Stimulated activated CD4-positive, alpha-beta T cell treated with anti-CD3 and anti-CD28 coated beads, Interleukin-1b, Interleukin-23, amount 100 ng/mL, for 4 hours (primary cell): ENCODE results near the gene LCN10.

ENCODE experiments used
- DNase-seq, 2 donors: peaks; one replicate each; pipeline ENCODE4 v3.0.0-alpha.2; 2020; ENCODE audit warnings: low read depth in 2 of 2

LCN10 gene

GRCh38 chr9:136738960-136739359 is 3.8 kb downstream of the LCN10 start:
- no peak for DNase-seq

DNA sequence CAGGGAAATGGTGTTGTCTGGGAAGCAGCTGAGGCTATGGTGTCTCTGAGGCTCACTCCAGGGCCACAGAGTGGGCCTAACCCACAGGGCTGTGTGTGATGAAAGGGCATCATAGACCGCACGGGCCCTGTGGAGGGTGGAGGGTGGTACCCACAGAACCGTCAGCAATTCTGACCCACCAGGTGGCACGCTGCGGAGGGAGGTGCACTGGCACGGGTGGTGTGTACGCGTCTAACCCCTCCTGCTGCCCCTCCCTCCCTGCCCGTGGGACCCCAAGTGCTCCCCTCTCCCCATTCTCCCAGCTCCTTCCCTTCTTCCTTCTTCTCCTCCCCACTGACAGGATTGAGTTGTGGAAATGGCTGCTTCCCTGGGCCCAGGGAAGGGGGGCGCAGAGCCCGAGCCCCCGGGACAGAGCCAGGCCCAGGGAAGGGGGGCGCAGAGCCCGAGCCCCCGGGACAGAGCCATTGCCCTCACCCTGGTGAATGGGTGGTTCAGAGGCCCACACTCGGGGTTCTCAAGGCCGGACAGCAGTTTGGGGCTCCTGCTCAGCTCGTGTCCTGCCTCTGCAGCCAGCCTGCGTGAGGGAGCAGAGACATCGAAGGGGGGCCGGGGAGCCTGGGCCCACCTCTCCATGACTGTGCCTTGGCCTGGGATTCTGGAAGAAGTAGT is 6.8 kb downstream of the LCN10 start:
- DNase-seq = no peak

- DNase-seq = no peak
Observed at GRCh38 chr9:136734837-136735496, 7.8 kb downstream of the LCN10 start.

DNA sequence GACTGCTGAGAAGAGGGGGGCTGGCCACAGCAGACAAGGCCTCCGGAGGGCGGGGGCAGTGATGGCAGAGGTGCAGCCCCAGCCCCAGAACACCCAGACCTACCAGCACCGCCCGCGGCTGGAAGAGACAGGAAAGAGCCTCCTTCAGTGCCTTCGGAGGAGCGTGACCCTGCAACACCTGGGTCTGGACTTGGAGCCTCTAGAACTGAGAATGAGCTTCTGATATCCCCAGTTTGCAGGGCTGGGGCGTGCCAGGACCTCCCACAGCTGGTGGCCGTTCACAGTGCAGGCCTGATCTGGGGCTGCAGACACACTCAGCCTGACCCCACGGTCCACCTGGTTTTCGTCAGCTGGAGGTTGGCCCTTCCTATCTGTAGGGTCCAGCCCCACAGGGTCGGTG is 9.1 kb downstream of the LCN10 start:
- DNase-seq = no peak

DNA sequence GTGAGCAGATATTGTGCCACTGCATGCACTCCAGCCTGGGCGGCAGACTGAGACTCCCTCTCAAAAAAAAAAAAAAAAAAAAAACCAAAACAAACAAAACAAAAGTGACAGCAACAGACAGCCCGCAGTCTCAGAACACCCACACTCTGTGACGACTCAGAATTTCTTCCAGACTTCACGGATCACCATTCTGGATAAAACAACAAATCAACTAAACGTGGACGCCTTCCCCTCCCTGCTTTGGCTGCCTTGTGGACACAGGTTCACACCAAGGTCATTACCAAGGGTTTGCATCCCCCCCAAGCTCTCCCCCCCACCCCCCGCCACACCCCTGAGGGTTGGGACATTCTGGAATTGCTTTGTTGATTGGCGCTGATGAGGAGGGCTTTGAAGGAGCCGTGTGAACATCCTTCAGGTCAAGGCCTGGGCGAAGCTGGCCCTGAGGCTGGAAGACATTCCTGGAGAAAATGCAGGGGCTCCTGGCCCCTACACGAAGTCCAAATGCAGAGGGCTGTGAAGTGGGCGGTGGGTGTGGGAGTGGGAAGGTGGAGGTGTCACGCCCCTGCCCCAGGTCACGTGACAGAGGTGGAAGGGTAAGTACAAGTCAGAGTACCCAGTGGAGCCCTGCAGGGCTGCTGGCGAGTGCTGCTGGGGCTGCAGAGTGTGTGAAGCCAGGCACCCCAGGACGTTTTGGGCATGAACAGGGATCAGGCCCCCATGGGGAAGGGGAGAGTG is 10.1 kb downstream of the LCN10 start:
- no peak for DNase-seq

- DNase-seq = no peak
Observed at GRCh38 chr9:136729926-136730325, 12.8 kb downstream of the LCN10 start.

DNA sequence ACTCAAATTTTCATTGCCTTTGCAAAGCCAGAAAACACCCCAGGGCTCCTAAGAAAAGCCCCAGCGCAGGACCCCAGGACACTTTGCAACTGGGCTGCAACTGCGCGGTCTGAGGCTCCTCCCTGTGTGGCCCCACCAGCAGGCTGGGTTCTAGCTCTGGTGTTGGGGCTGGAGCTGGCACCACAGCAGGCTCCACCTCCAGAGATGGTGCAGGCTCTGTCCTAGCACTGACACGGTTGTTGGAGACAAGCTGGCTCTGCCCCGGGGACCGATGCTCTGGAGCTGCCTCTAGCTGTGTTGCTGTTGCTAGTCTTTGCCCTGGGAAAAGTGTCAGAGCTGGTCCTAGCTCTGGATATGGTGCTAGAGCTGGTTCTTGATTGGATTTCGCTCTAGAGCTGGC is 13.6 kb downstream of the LCN10 start:
- no peak for DNase-seq

- DNase-seq = no peak
Observed at GRCh38 chr9:136728548-136729123, 14.1 kb downstream of the LCN10 start.

GRCh38 chr9:136728080-136728547 is 14.6 kb downstream of the LCN10 start:
- DNase-seq = peak; percentile 96 to 97

DNA sequence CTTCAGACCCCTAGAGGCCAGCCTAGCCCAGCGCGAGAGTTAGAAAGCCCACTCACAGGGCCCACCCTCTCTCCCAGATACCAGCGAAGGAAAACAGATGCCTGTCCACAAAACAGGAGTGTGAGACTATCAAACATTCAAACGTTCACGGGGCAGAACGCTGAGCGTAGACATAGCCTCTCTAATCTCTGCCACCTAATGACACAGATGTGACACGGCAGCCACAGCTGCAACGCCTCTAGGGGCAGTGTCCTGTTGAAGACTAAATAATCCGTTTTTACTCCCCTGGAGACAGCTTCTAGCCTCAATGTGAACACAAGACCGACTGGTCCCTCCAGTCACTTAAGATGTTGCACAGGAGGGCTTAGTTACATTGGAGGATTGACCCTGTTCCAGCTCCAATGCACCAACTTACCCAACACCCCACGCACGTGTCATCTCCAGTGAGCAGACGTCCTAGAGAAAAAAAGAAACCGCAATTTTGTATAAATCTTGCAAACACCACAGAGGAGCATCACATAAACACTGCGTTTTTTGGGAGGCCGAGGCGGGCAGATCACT is 16.0 kb downstream of the LCN10 start:
- DNase-seq = no peak

DNA sequence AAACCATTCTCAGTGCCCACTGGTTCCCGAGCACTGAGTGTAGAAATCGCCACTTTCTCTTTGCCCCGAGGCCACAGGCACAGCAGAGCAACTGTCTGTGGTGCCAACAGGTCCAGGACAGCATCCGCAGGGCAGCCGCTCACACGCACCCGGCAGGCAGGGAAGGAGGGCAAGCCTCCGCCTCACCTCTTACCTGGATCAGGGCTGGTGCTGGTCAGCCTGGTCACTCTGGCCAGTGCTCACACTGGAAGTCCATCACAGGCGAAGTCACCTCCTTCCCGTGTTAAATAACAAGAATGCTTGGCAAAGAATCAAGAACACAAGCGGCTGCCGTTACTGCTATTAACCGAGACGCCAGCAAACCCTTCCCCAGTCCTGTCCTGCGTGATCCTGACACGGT is 16.6 kb downstream of the LCN10 start:
- no peak for DNase-seq

DNA sequence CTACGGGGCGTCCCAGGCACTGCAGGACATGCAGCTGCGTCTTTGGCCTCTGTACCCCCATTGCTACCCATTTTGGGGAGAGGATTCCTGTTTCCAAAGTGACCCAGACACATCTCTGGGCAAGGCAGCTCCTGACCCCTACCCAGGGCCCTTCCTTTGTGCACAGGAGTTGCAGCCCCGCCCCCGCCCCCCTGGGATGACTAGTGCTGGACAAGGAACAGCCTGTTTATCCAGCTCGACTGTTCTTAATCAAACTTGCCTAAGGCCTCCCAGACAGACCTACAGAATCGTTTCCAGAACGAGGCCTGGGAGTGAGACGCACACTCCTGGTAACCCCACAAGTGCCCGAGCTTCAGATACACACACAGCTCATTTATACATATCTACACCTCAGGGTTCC is 17.1 kb downstream of the LCN10 start:
- no peak for DNase-seq

DNA sequence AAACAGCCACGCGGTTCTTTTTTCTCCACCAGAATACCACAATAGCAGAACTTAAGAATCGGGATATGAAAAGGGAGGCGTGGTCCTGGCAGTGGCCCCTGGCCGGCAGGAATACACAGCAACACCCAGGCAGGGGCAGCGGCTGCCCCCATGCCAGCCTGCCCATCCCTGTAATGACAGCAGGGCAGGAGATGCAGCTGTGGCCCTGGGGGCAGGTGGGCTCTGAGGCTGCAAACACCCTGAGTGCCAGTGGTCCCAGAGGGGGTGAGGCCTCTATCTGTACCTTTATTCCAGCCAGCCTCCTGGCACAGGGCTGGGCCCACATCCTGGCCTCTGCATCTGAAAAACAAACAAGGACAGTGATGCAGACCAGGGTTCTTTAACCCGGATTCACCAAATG is 18.0 kb downstream of the LCN10 start:
- DNase-seq = no peak

- DNase-seq = no peak
Observed at GRCh38 chr9:136723989-136724388, 18.8 kb downstream of the LCN10 start.

- no peak for DNase-seq
Observed at GRCh38 chr9:136723362-136723976, 19.3 kb downstream of the LCN10 start.

- no peak for DNase-seq
Observed at GRCh38 chr9:136722969-136723356, 19.8 kb downstream of the LCN10 start.

GRCh38 chr9:136722093-136722968 is 20.4 kb downstream of the LCN10 start:
- no peak for DNase-seq

DNA sequence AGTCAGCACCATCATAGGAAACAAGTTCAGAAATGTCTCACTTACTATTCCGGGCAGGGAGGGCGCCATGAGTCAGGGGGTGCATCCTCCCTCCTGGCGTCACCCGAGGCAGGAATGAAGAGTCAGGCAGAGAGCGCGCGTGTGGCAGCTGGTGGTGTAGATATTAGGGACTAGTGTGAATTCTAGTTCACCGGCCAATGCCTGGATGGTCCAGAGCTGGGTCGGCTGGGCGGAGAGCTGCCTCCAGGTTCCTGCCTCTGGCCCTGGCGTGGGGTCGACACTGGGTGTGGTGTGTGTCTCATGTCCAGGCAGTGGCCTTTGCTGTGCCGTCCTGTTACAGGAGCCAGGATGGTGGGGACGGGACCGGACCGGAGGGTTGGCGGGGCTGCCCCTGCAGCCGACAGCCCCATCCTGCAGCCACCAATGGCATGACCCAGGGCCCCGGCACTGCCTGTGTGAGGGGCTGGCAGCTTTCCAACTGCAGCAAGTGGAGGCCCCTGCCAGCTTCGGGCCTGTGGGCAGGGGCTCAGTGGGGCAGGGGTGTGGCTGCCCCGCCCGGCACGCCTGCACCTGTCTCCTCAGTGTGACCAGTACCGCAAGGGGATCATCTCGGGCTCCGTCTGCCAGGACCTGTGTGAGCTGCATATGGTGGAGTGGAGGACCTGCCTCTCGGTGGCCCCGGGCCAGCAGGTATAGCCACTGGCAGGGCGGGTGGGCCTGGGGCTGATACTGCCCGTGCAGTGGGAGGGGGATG is 21.2 kb downstream of the LCN10 start:
- DNase-seq = no peak

GRCh38 chr9:136720898-136721338 is 21.8 kb downstream of the LCN10 start:
- no peak for DNase-seq
